Lung (tissue), 12 donors: Measurements from ENCODE around the gene HMG20B. TPM values are rescaled to one million over a fixed set of nuclear protein-coding genes. Genes with fewer than 3 reads are reported as not detected.
"Not testable (repeated sequence)": the region's sequence is repeated elsewhere in the genome, so short reads cannot be mapped to it uniquely, and the experiment has no call there.

Experiments used
- ATAC-seq: fragments of 200-7000 bp; cut with Tn5 transposase; one replicate; pipeline ENCODE4 v1.9.1; 2020; ENCODE audit warnings: moderate number of reproducible peaks; ENCODE audit not compliant: insufficient read depth, low FRiP score
- DNase-seq, 3 donors: peaks; one replicate each; pipeline ENCODE4 v3.0.0-alpha.2; 2013 to 2017
- H3K27ac ChIP-seq, 2 donors: one replicate each; pipeline ENCODE4 v1.5.1; 2013; ENCODE audit warnings: mild to moderate bottlenecking in 2 of 2, moderate library complexity in 2 of 2, control low read depth in 1 of 2, inconsistent platforms in 1 of 2, low read depth in 1 of 2, low read length in 1 of 2
- H3K27me3 ChIP-seq, 3 donors: one replicate each; pipeline ENCODE4 v1.5.1; 2013; ENCODE audit warnings: low read length in 2 of 3; ENCODE audit not compliant: control insufficient read depth in 3 of 3, insufficient read depth in 3 of 3
- H3K36me3 ChIP-seq, 4 donors: one replicate each; pipeline ENCODE4 v1.5.1; 2013; ENCODE audit warnings: low read length in 4 of 4, mild to moderate bottlenecking in 1 of 4, moderate library complexity in 1 of 4; ENCODE audit not compliant: control insufficient read depth in 4 of 4, insufficient read depth in 4 of 4
- H3K4me1 ChIP-seq, 5 donors: one replicate each; pipeline ENCODE4 v1.5.1; 2013; ENCODE audit warnings: low read length in 5 of 5, mild to moderate bottlenecking in 2 of 5, moderate library complexity in 1 of 5; ENCODE audit not compliant: control insufficient read depth in 5 of 5, insufficient read depth in 5 of 5
- H3K4me3 ChIP-seq: one replicate; pipeline ENCODE4 v1.5.1; 2013; ENCODE audit warnings: mild to moderate bottlenecking, control low read depth, moderate library complexity
- H3K9ac ChIP-seq, 2 donors: one replicate each; pipeline ENCODE4 v1.5.1; 2013; ENCODE audit warnings: low read length in 2 of 2, control low read depth in 1 of 2; ENCODE audit not compliant: insufficient read depth in 1 of 2
- H3K9me3 ChIP-seq, 4 donors: one replicate each; pipeline ENCODE4 v1.5.1; 2013; ENCODE audit warnings: low read length in 3 of 4, mild to moderate bottlenecking in 1 of 4, moderate library complexity in 1 of 4; ENCODE audit not compliant: control insufficient read depth in 4 of 4, insufficient read depth in 3 of 4
- CTCF ChIP-seq: IDR thresholded peaks from 2 replicates; pipeline ENCODE4 v1.5.1; 2012; ENCODE audit warnings: mild to moderate bottlenecking; ENCODE audit errors: control extremely low read depth, extremely low read depth
- WGBS, 2 donors: extraction: QIAGEN DNeasy Blood & Tissue Kit; methylation state at CpG; one replicate each; pipeline ENCODE4 v1.1.7; 2013; 5-methylcytosine and 5-hydroxymethylcytosine counted together
- polyA plus RNA-seq, 2 donors: library from polyadenylated mRNA; stranded (reverse); fragments of 200-250 nt; gene quantifications; one replicate each; pipeline ENCODE4 v1.2.1, GENCODE V29; 2013
- total RNA-seq, 2 donors: library from RNA; depleted of rRNA in 1 of 2; stranded (reverse); fragments of >200 nt in 1 of 2; gene quantifications; one replicate each; pipeline ENCODE4 v1.2.1, GENCODE V29; 2014 to 2021
- donor health status: control.
- donor health status: control.
- donor health status: Bipolar disorder and iron deficiency.
- donor health status: healthy.
- donor health status: DM: yes; HTN: yes; CAD: no.

The HMG20B gene
- total and polyA plus RNA-seq, 4 donors = 51.1 to 93.4 (median 75.8) TPM

- WGBS, 2 donors = 97 to 98% methylated on average over 21 of the region's 21 CpGs
- H3K9ac ChIP-seq = no peak overlapping the region
- ATAC-seq (no peak), DNase-seq (no peak)
- H3K36me3 ChIP-seq = peaks cover 7 to 71% (median 33%) of the 10 kb centered on the region in 4 donors
- no peaks in the 10 kb centered on the region for H3K4me1 ChIP-seq
- TF ChIP-seq CTCF = no peak
- H3K4me3 ChIP-seq = no peak overlapping the region
- H3K27me3 ChIP-seq = no peaks in the 10 kb centered on the region
- no peak overlapping the region for H3K27ac ChIP-seq
- no peaks in the 10 kb centered on the region for H3K9me3 ChIP-seq
Observed at GRCh38 chr19:3527238-3527910, 45.4 kb upstream of the HMG20B start.

GRCh38 chr19:3528080-3528479 is 44.7 kb upstream of the HMG20B start:
- H3K9ac ChIP-seq = no peak overlapping the region
- DNase-seq = no peak
- no peak overlapping the region for H3K4me3 ChIP-seq
- H3K9me3 ChIP-seq = no peaks in the 10 kb centered on the region
- H3K27ac ChIP-seq = no peak overlapping the region
- no peak for TF ChIP-seq CTCF
- no peaks in the 10 kb centered on the region for H3K27me3 ChIP-seq
- no peaks in the 10 kb centered on the region for H3K4me1 ChIP-seq
- WGBS, 2 donors = 97 to 99% methylated on average over 13 to 14 of the region's 14 CpGs
- no peak for ATAC-seq
- peaks cover 7 to 74% (median 36%) of the 10 kb centered on the region in 4 donors for H3K36me3 ChIP-seq

GRCh38 chr19:3528539-3529211 is 44.1 kb upstream of the HMG20B start:
- Histone ChIP-seq H3K36me3 (peaks cover 7 to 75% (median 37%) of the 10 kb centered on the region in 4 donors), H3K27ac (no peak overlapping the region), H3K9me3 (no peaks in the 10 kb centered on the region), H3K4me1 (no peaks in the 10 kb centered on the region), H3K27me3 (no peaks in the 10 kb centered on the region), H3K4me3 (no peak overlapping the region), H3K9ac (no peak overlapping the region)
- ATAC-seq (no peak), DNase-seq (no peak)
- TF ChIP-seq CTCF = no peak
- 94 to 100% methylated on average over 20 of the region's 20 CpGs for WGBS, 2 donors

- not testable (repeated sequence) for ATAC-seq, H3K27ac ChIP-seq, H3K27me3 ChIP-seq, H3K9ac ChIP-seq, H3K9me3 ChIP-seq, H3K4me1 ChIP-seq, DNase-seq, H3K4me3 ChIP-seq
- whole genome bisulfite sequencing, 2 donors = 98 to 99% methylated on average over 7 of the region's 7 CpGs
- H3K36me3 ChIP-seq = peaks cover 7 to 73% (median 35%) of the 10 kb centered on the region in 4 donors
Observed at GRCh38 chr19:3529299-3529698, 43.4 kb upstream of the HMG20B start.
